Transverse colon (tissue), 4 donors: ENCODE results near the gene MCF2L2.

ENCODE experiments used
- CTCF ChIP-seq, 5 experiments: fragments of 200-600 bp in 3 of 5; fragments of 450-650 bp in 2 of 5; sonication (generic) in 3 of 5; IDR thresholded peaks; 1 replicate in 2 of 5; 2 replicates in 3 of 5; pipeline ENCODE4 v1.5.1; 2016 to 2017; ENCODE audit warnings: antibody characterized with exemption in 5 of 5, inconsistent platforms in 3 of 5, mild to moderate bottlenecking in 2 of 5, moderate library complexity in 1 of 5
- EP300 ChIP-seq: sonication (generic); formaldehyde crosslinking; IDR thresholded peaks from one replicate; pipeline ENCODE4 v1.6.1; 2017; ENCODE audit warnings: antibody characterized with exemption, low read depth
- POLR2A ChIP-seq: fragments of 450-650 bp; IDR thresholded peaks from one replicate; pipeline ENCODE4 v1.6.1; 2016; ENCODE audit warnings: antibody characterized with exemption, mild to moderate bottlenecking, moderate library complexity
- POLR2AphosphoS5 ChIP-seq, 3 donors: sonication (generic); formaldehyde crosslinking; IDR thresholded peaks; one replicate each; pipeline ENCODE4 v1.6.1; 2016; ENCODE audit warnings: antibody characterized with exemption in 3 of 3

- TF ChIP-seq POLR2AphosphoS5 (IDR thresholded peaks at IDR 0.05): no peak
- TF ChIP-seq CTCF (IDR thresholded peaks at IDR 0.05): no peak
- TF ChIP-seq POLR2A: no peak
- no peak for TF ChIP-seq EP300
Measured at GRCh38 chr3:183211352-183211751, 217.1 kb downstream of the MCF2L2 start.
